Colonic mucosa (tissue), 4 donors: ENCODE data around the gene GPC6. TPM values are rescaled to one million over a fixed set of nuclear protein-coding genes. Genes with fewer than 3 reads are reported as not detected.

ENCODE experiments used
- DNase-seq: peaks from one replicate; pipeline ENCODE4 v3.0.0-alpha.2; 2020
- H3K27ac ChIP-seq: fragments of 200-600 bp; one replicate; pipeline ENCODE4 v1.8.0; 2021
- H3K27me3 ChIP-seq: fragments of 200-600 bp; one replicate; pipeline ENCODE4 v1.8.0; 2021
- H3K36me3 ChIP-seq: fragments of 200-600 bp; one replicate; pipeline ENCODE4 v1.8.0; 2021
- H3K4me1 ChIP-seq: fragments of 200-600 bp; one replicate; pipeline ENCODE4 v1.8.0; 2021; ENCODE audit warnings: mild to moderate bottlenecking
- H3K4me3 ChIP-seq: fragments of 200-600 bp; one replicate; pipeline ENCODE4 v1.8.0; 2021
- H3K9ac ChIP-seq, 2 donors: one replicate each; pipeline ENCODE4 v1.7.0; 2013; ENCODE audit warnings: control low read depth in 2 of 2, low read depth in 2 of 2, low read length in 2 of 2
- H3K9me3 ChIP-seq: fragments of 200-600 bp; one replicate; pipeline ENCODE4 v1.8.0; 2021
- CTCF ChIP-seq: fragments of 200-600 bp; IDR thresholded peaks from one replicate; pipeline ENCODE4 v1.8.0; 2022; ENCODE audit warnings: antibody characterized with exemption, mild to moderate bottlenecking
- intact Hi-C: fragments of 100-400 bp; cut with DNase I; formaldehyde crosslinking; loops from one replicate; pipeline ENCODE4 v1.14.1; 2022
- total RNA-seq, 2 donors: library from RNA; stranded (reverse); fragmentation: NEBNext Ultra II Directional in 1 of 2; extraction: Animal tissue kit (Norgen Biotek cat#: 25700) in 1 of 2; gene quantifications; one replicate each; pipeline ENCODE4 v1.2.1, GENCODE V29; 2021
- donor health status: healthy.
- donor health status: DM: no; HTN: no; CAD: no.
- donor health status: DM: no; HTN: no; CAD: no.

Gene GPC6
- total RNA-seq, 2 donors from 2014 or later, result 2.3 to 4.0 TPM

- Histone ChIP-seq H3K36me3 (no peaks in the 10 kb centered on the region), H3K4me1 (no peaks in the 10 kb centered on the region), H3K9ac (no peak overlapping the region), H3K4me3 (no peak overlapping the region), H3K27me3 (no peaks in the 10 kb centered on the region), H3K9me3 (no peaks in the 10 kb centered on the region), H3K27ac (no peak overlapping the region)
- intact Hi-C loops, result no loop called here
- DNase-seq, result no peak
- TF ChIP-seq CTCF, result no peak
Measured at GRCh38 chr13:94030415-94031119, 804.0 kb downstream of the GPC6 start.

- intact Hi-C loops, result no loop called here
- no peak for DNase-seq
- TF ChIP-seq CTCF, result no peak
- Histone ChIP-seq H3K4me3 (no peak overlapping the region), H3K9ac (no peak overlapping the region), H3K27me3 (no peaks in the 10 kb centered on the region), H3K27ac (no peak overlapping the region), H3K36me3 (no peaks in the 10 kb centered on the region), H3K9me3 (no peaks in the 10 kb centered on the region), H3K4me1 (no peaks in the 10 kb centered on the region)
Measured at GRCh38 chr13:94031609-94032008, 805.0 kb downstream of the GPC6 start.

DNA sequence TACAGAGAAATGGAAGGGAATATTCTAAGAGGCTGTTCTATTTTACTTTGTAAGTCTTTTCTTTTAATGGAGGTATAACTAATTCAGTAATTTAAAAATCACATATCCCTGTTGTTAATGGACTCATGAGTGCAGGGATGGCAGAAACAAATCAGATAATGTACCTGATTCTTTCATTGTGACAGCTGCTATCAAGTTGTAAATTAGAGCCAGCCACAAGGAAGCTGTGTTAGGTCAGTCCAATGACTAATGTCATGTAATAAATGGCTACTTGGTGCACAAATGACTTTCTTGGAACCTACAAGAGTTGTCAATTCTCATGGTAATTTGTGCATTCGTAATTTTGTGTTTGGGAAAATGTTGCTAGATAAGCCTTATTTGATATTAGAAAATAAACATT is 806.5 kb downstream of the GPC6 start:
- Histone ChIP-seq H3K9ac (no peak overlapping the region), H3K4me3 (no peak overlapping the region), H3K9me3 (no peaks in the 10 kb centered on the region), H3K4me1 (no peaks in the 10 kb centered on the region), H3K27me3 (no peaks in the 10 kb centered on the region), H3K27ac (no peak overlapping the region), H3K36me3 (no peaks in the 10 kb centered on the region)
- TF ChIP-seq CTCF, result no peak
- intact Hi-C loops, result no loop called here
- no peak for DNase-seq

- Histone ChIP-seq H3K27ac (no peak overlapping the region), H3K4me1 (no peaks in the 10 kb centered on the region), H3K27me3 (no peaks in the 10 kb centered on the region), H3K9ac (no peak overlapping the region), H3K36me3 (no peaks in the 10 kb centered on the region), H3K4me3 (no peak overlapping the region), H3K9me3 (no peaks in the 10 kb centered on the region)
- no peak for DNase-seq
- TF ChIP-seq CTCF, result no peak
- intact Hi-C loops, result no loop called here
Measured at GRCh38 chr13:94033830-94034642, 807.4 kb downstream of the GPC6 start.

GRCh38 chr13:94050039-94050438 is 823.4 kb downstream of the GPC6 start:
- no peaks in the 10 kb centered on the region for H3K4me1 ChIP-seq
- H3K9ac ChIP-seq, result no peak overlapping the region
- no peak for TF ChIP-seq CTCF
- no peaks in the 10 kb centered on the region for H3K36me3 ChIP-seq
- intact Hi-C loops, result no loop called here
- no peaks in the 10 kb centered on the region for H3K9me3 ChIP-seq
- DNase-seq, result no peak
- no peaks in the 10 kb centered on the region for H3K27me3 ChIP-seq
- H3K27ac ChIP-seq, result no peak overlapping the region
- no peak overlapping the region for H3K4me3 ChIP-seq
